Stimulated activated CD4-positive, alpha-beta T cell treated with anti-CD3 and anti-CD28 coated beads, Interleukin-12 subunit alpha, Interleukin-12 subunit beta, amount 100 ng/mL, for 4 hours (primary cell): Measurements from ENCODE around the gene MICALL2.

Experiments
- DNase-seq: peaks from one replicate; pipeline ENCODE4 v3.0.0-alpha.2; 2020

MICALL2 gene

DNA sequence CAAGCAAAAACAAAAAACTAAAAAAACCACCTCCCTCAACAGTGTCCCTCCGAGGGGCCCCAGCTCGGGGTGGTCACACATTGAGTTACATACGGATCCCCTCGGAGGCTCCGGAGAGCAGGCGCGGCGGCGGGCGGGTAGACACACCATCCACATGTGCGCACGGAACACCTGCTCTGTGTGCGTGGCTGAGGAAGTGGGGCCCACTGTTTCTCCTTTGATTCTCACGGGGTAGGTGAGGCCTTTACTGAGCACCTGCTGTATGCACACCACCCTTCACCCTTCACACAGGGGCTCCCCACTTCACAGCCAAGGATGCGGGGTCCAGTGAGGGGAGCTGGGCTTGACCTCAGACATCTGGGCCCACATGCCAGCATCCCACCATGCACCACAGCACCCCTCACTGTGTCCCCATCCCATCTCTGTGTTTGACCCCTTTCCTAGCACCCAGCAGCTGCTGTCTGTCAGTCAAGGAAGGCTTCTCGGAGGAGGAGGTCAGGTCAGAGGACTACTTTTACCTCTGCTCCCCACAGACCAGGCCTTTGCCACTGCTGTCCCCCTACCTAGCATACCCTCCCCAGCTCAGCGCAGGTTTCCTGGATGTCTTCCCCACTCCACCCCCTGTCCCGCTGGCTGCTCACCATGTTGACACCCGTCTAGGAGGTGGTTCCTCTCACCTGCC lies 71.1 kb downstream of the MICALL2 start:
- no peak for DNase-seq

DNA sequence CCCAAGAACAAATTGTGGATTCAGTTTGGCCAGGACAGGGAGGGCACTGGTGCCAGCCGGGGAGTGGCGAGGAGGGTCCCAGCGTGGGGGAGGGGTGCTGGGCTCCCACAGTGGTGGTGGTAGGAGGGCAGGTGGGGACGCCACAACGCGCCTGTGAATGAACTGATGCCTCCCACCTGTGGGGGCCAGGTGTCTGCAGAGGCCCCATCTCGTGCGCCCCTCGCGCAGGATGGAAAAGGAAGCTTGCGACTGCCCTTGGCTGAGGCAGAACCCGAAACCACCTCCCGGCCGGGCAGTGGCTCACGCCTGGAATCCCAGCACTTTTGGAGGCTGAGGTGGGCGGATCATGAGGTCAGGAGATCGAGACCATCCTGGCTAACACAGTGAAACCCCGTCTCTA lies 72.0 kb downstream of the MICALL2 start:
- no peak for DNase-seq

DNA sequence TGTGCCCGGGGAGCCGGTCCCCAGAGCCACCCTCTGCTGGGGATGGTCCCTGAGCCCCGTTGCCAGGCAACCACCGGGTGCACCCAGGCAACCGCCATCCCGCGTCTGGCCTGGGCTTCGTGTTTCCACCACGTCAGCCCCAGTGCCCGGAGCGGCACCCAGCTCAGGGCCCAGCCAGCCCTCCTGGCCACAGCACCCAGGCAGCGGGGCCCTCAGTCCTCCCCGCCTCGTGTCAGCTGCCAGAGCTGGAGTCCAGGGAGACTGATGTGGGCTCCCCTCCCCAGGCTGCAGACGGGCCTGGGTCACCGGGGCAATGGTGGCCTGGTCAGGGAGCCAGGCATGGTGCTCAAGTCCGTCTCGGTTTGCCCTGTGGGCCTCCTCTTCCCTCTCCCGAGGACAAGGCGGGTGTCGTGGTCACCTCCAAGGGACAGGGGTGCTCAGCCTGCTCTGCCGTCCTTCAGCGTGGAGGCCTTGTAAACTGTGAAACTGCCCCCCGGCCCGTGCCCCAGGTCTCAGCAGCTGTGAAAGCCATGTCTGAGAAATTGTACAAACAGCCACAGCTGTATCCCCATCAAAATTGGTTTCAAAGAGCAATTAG lies 72.5 kb downstream of the MICALL2 start:
- DNase-seq: no peak

DNA sequence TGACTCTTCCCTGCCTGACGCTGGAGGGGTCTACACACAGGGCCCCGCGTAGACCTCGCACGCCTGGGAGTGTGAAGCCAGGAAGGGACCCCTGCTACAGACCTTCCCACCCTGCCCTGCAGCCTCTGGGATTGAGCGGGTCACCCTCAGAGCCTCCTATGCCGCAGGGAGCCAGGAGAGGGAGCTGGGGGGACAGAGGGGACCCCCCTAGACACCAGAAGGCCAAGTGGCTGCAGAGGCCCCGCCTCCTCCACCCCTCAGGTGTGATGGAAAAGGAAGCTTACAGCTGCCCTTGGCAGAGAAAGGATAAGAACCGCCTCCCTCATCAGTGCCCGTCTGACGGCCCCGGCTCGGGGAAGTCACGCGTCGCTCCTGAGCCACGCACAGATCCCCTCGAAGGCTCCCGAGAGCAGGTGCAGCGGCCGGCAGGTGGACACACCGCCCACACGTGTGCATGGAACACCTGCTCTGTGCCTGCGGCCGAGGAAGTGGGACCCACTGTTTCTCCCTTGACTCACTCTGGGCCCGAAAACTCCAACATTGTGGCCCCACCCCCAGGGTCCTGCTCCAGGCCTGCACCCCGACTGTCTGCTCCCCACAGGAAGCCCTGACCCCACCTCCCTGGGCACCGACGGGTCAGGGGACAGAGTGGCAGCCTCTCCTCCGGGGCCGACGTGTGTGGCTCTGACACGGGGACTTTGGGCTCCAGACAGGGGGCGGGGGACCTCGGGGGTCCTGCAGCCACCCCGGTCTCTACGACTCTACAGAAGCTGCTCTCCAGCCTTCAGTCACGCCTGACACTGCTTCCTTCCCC lies 73.3 kb downstream of the MICALL2 start:
- no peak for DNase-seq

DNA sequence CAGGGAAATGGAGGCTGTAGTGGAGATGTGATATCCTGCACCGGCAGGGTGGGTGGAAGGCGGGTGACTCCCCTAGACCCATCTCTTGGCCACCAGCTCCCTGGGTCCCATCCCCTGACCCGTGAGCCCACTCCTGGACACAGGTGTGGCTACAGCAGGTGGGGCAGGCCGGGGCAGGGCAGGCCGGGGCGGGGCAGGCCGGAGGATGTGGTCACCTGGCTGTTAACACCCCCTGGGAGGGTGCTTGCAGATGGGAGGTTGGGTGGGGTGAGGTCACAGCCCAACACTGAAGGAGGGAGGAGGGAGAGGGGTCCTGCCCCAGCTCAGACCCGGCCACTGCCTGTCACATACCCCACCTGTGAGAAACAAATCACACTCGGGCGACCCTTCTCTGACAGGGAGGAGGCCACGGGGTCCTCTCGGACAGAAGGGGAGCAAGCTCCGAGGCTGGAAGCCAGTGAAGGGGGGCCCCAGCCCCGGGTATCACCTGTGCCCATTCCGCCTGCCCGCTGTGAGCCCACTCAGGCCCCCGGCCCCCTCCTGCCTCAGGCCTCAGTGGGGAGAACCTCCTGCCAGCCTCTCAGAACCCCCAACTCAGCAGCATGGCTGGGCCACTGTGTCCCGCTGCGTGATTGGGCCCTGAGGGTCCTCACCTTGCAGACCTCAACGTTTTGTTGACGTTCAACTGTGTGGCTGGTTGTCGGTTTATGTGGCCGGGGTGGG lies 74.0 kb downstream of the MICALL2 start:
- no peak for DNase-seq
